IMR-90 (cell line): ENCODE results near the gene JPH4. TPM values are rescaled to one million over a fixed set of nuclear protein-coding genes. Genes with fewer than 3 reads are reported as not detected.

Experiments used
- ATAC-seq: fragments of 200-7000 bp; cut with Tn5 transposase; 2 replicates; pipeline ENCODE4 v1.9.1; 2020; ENCODE audit warnings: low read depth, mild to moderate bottlenecking, moderate library complexity
- BruUV-seq: library from RNA; stranded (reverse); fragments of 400-500 nt; replicated peaks from 2 replicates; lab custom pipeline; 2021; lab: Mats Ljungman, UMichigan
- CTCF ChIA-PET: fragments of 300-600 bp; formaldehyde crosslinking; extraction: SDS; loops from one replicate; lab custom pipeline; 2021; ENCODE audit warnings: antibody characterized with exemption; lab: Yijun Ruan, JAX
- POLR2A ChIA-PET: fragments of 300-600 bp; sonication (Branson Sonifier 250); formaldehyde crosslinking; loops from one replicate; lab custom pipeline; 2022; ENCODE audit warnings: antibody characterized with exemption; ENCODE audit not compliant: unreplicated experiment; lab: Charles Lee
- DNase-seq: peaks from one replicate; pipeline ENCODE4 v3.0.0; 2013
- H2AFZ ChIP-seq: replicated peaks from 2 replicates; pipeline ENCODE3; 2013; ENCODE audit warnings: low read length, mild to moderate bottlenecking; ENCODE audit not compliant: poor library complexity
- H2AK5ac ChIP-seq: 2 replicates; pipeline ENCODE4 v1.6.1; 2013; ENCODE audit warnings: low read depth, low read length, inconsistent platforms
- H2AK9ac ChIP-seq: replicated peaks from 2 replicates; pipeline ENCODE3; 2013; ENCODE audit warnings: mild to moderate bottlenecking, low read depth, low read length, moderate library complexity; ENCODE audit not compliant: poor library complexity
- H2BK120ac ChIP-seq: 2 replicates; pipeline ENCODE4 v1.6.1; 2013; ENCODE audit warnings: low read depth, low read length, inconsistent platforms
- H2BK15ac ChIP-seq: 3 replicates; pipeline ENCODE4 v1.6.1; 2013; ENCODE audit warnings: low read depth, low read length, inconsistent platforms
- H2BK20ac ChIP-seq: 2 replicates; pipeline ENCODE4 v1.6.1; 2013; ENCODE audit warnings: low read depth, mild to moderate bottlenecking, inconsistent platforms, low read length, moderate library complexity
- H2BK5ac ChIP-seq: 2 replicates; pipeline ENCODE4 v1.6.1; 2013; ENCODE audit warnings: mild to moderate bottlenecking, low read depth, low read length, inconsistent platforms; ENCODE audit not compliant: poor library complexity, severe bottlenecking
- H3K14ac ChIP-seq: replicated peaks from 2 replicates; pipeline ENCODE4 v1.6.1; 2013; ENCODE audit warnings: low read depth, low read length, inconsistent platforms
- H3K18ac ChIP-seq: 2 replicates; pipeline ENCODE4 v1.6.1; 2013; ENCODE audit warnings: low read depth, low read length, control low read depth
- H3K23ac ChIP-seq: 2 replicates; pipeline ENCODE4 v1.6.1; 2013; ENCODE audit warnings: low read depth, low read length, inconsistent platforms
- H3K27ac ChIP-seq: 2 replicates; pipeline ENCODE4 v1.5.1; 2013; ENCODE audit warnings: mild to moderate bottlenecking, control low read depth, low read length; ENCODE audit not compliant: insufficient read depth
- H3K27me3 ChIP-seq: 2 replicates; pipeline ENCODE4 v1.6.1; 2013; ENCODE audit warnings: low read length; ENCODE audit not compliant: control insufficient read depth, insufficient read depth
- H3K36me3 ChIP-seq: 2 replicates; pipeline ENCODE4 v1.6.1; 2013; ENCODE audit warnings: low read length, mixed read lengths; ENCODE audit not compliant: control insufficient read depth, insufficient read depth
- H3K4ac ChIP-seq: 2 replicates; pipeline ENCODE4 v1.6.1; 2013; ENCODE audit warnings: low read depth, low read length, inconsistent platforms
- H3K4me1 ChIP-seq: 2 replicates; pipeline ENCODE4 v1.6.1; 2013; ENCODE audit warnings: low read length, mixed read lengths; ENCODE audit not compliant: control insufficient read depth, insufficient read depth
- H3K4me2 ChIP-seq: 2 replicates; pipeline ENCODE4 v1.6.1; 2013; ENCODE audit warnings: low read depth, mild to moderate bottlenecking, control low read depth, low read length, moderate library complexity
- H3K4me3 ChIP-seq: 2 replicates; pipeline ENCODE4 v1.5.1; 2013; ENCODE audit warnings: low read depth, mild to moderate bottlenecking, control low read depth, low read length, moderate library complexity; ENCODE audit not compliant: insufficient read depth
- H3K56ac ChIP-seq: 2 replicates; pipeline ENCODE4 v1.6.1; 2013; ENCODE audit warnings: low read length, inconsistent platforms; ENCODE audit not compliant: insufficient read depth; ENCODE audit errors: extremely low read depth
- H3K79me1 ChIP-seq, 2 experiments: 2 replicates each; pipeline ENCODE4 v1.6.1; 2013; ENCODE audit warnings: low read length in 2 of 2, inconsistent platforms in 1 of 2, low read depth in 1 of 2
- H3K9ac ChIP-seq: 2 replicates; pipeline ENCODE4 v1.6.1; 2013; ENCODE audit warnings: low read depth, low read length, control low read depth
- H3K9me1 ChIP-seq: 2 replicates; pipeline ENCODE4 v1.6.1; 2013; ENCODE audit warnings: low read length, inconsistent platforms; ENCODE audit not compliant: insufficient read depth
- H3K9me3 ChIP-seq: 2 replicates; pipeline ENCODE4 v1.6.1; 2013; ENCODE audit warnings: low read length; ENCODE audit not compliant: control insufficient read depth, insufficient read depth
- H4K20me1 ChIP-seq: 2 replicates; pipeline ENCODE4 v1.6.1; 2013; ENCODE audit warnings: low read length, inconsistent platforms; ENCODE audit not compliant: insufficient read depth
- H4K5ac ChIP-seq: 2 replicates; pipeline ENCODE4 v1.6.1; 2013; ENCODE audit warnings: mild to moderate bottlenecking, low read depth, low read length, control low read depth
- H4K8ac ChIP-seq, 2 experiments: 2 replicates each; pipeline ENCODE4 v1.6.1; 2013; ENCODE audit warnings: low read depth in 2 of 2, low read length in 2 of 2, control low read depth in 1 of 2, inconsistent platforms in 1 of 2
- H4K91ac ChIP-seq: 2 replicates; pipeline ENCODE4 v1.6.1; 2013; ENCODE audit warnings: low read depth, low read length, inconsistent platforms; ENCODE audit not compliant: insufficient read depth
- BHLHE40 ChIP-seq: fragments of 150-350 bp; IDR thresholded peaks from 2 replicates; pipeline ENCODE4 v1.6.1; 2016; ENCODE audit warnings: mild to moderate bottlenecking, low read depth, low read length
- CEBPB ChIP-seq: IDR thresholded peaks from 2 replicates; pipeline ENCODE4 v1.6.1; 2012; ENCODE audit warnings: low read depth, low read length, improper control_type of control experiment
- CHD1 ChIP-seq: IDR thresholded peaks from 2 replicates; pipeline ENCODE4 v1.6.1; 2012; ENCODE audit warnings: low read depth, low read length, improper control_type of control experiment
- FOS ChIP-seq: fragments of 150-350 bp; IDR thresholded peaks from 2 replicates; pipeline ENCODE4 v1.6.1; 2016; ENCODE audit warnings: low read depth, low read length
- MAFK ChIP-seq: IDR thresholded peaks from 2 replicates; pipeline ENCODE4 v1.6.1; 2012; ENCODE audit warnings: low read depth, low read length, improper control_type of control experiment
- MAZ ChIP-seq: IDR thresholded peaks from 2 replicates; pipeline ENCODE4 v1.6.1; 2012; ENCODE audit warnings: low read depth, mild to moderate bottlenecking, low read length, improper control_type of control experiment, moderate library complexity, borderline replicate concordance
- MXI1 ChIP-seq: IDR thresholded peaks from 2 replicates; pipeline ENCODE4 v1.6.1; 2012; ENCODE audit warnings: low read depth, mild to moderate bottlenecking, low read length, moderate library complexity, borderline replicate concordance
- NFE2L2 ChIP-seq: fragments of 150-350 bp; IDR thresholded peaks from 2 replicates; pipeline ENCODE4 v1.6.1; 2016; ENCODE audit warnings: low read depth, mild to moderate bottlenecking, low read length
- POLR2A ChIP-seq: IDR thresholded peaks from 2 replicates; pipeline ENCODE4 v1.6.1; 2012; ENCODE audit warnings: mild to moderate bottlenecking, low read depth, low read length
- RAD21 ChIP-seq: IDR thresholded peaks from 2 replicates; pipeline ENCODE4 v1.6.1; 2012; ENCODE audit warnings: low read length, improper control_type of control experiment
- RCOR1 ChIP-seq: IDR thresholded peaks from 2 replicates; pipeline ENCODE4 v1.6.1; 2012; ENCODE audit warnings: mild to moderate bottlenecking, low read length, improper control_type of control experiment; ENCODE audit not compliant: insufficient replicate concordance
- RFX5 ChIP-seq: IDR thresholded peaks from 2 replicates; pipeline ENCODE4 v1.8.0; 2012; ENCODE audit warnings: low read depth, mild to moderate bottlenecking, low read length, moderate library complexity
- SMC3 ChIP-seq: fragments of 150-350 bp; IDR thresholded peaks from 2 replicates; pipeline ENCODE4 v1.6.1; 2016; ENCODE audit warnings: low read depth, mild to moderate bottlenecking, antibody characterized with exemption, low read length, moderate library complexity
- WGBS, 2 experiments: methylation state at CpG; one replicate each; pipeline versions ENCODE4 v1.1.5 to v1.1.7; 2013; ENCODE audit warnings: missing lambda C conversion rate in 2 of 2; ENCODE audit not compliant: insufficient read length in 1 of 2; ENCODE audit errors: extremely low coverage in 2 of 2; 5-methylcytosine and 5-hydroxymethylcytosine counted together
- dilution Hi-C: fragments of 300-500 bp; cut with HindIII; formaldehyde crosslinking; loops from one replicate; pipeline ENCODE4 v1.14.3; 2018; ENCODE audit warnings: low sequenced_read_pairs; ENCODE audit not compliant: unreplicated experiment
- in situ Hi-C: fragments of 300-500 bp; cut with MboI; formaldehyde crosslinking; loops from 3 replicates; pipeline ENCODE4 v1.14.3; 2019; ENCODE audit warnings: low sequenced_read_pairs, inconsistent platforms, mixed read lengths
- intact Hi-C: fragments of 100-400 bp; cut with micrococcal nuclease; formaldehyde crosslinking; loops from 2 replicates; pipeline ENCODE4 v1.10.0; 2022
- polyA plus RNA-seq, 3 experiments: library from polyadenylated mRNA; depleted of rRNA; stranded (reverse); fragments of >200 nt; gene quantifications; 2 replicates each; pipeline ENCODE4 v1.2.3, GENCODE V29; 2012; ENCODE audit warnings: low replicate concordance in 1 of 3
- total RNA-seq: library from RNA; depleted of rRNA; stranded (reverse); fragments of >200 nt; gene quantifications from 2 replicates; pipeline ENCODE4 v1.2.3, GENCODE V29; 2012
- TF ChIP-seq, protein P1 (sequence below): conservative IDR thresholded peaks from 2 replicates; pipeline ENCODE4 v1.5.1; 2012; ENCODE audit warnings: mild to moderate bottlenecking, low read depth, low read length, improper control_type of control experiment
- TF ChIP-seq, protein P2 (sequence below): fragments of 150-350 bp; IDR thresholded peaks from 2 replicates; pipeline ENCODE4 v1.6.1; 2016; ENCODE audit warnings: low read depth, mild to moderate bottlenecking, low read length, moderate library complexity, borderline replicate concordance
- TF ChIP-seq, protein P3 (sequence below): fragments of 150-350 bp; IDR thresholded peaks from 2 replicates; pipeline ENCODE4 v1.6.1; 2017; ENCODE audit warnings: mild to moderate bottlenecking, antibody characterized with exemption, low read length, low read depth

The JPH4 gene
- total and polyA plus RNA-seq, 2 of the 4 experiments (the other 2 are of a cell fraction) = not detected

- Histone ChIP-seq H2BK15ac (no peak overlapping the region), H4K5ac (no peak overlapping the region), H3K23ac (no peak overlapping the region), H2AK5ac (no peak overlapping the region), H2AK9ac (no peak overlapping the region), H2BK120ac (no peak overlapping the region), H4K8ac (no peak overlapping the region), H3K4me3 (no peak overlapping the region), H2AFZ (no peak overlapping the region), H2BK20ac (no peak overlapping the region), H2BK5ac (no peak overlapping the region), H3K4me1 (no peaks in the 10 kb centered on the region), H3K79me1 (no peaks in the 10 kb centered on the region), H3K27ac (no peak overlapping the region), H3K9me3 (no peaks in the 10 kb centered on the region), H4K20me1 (no peaks in the 10 kb centered on the region), H3K14ac (no peak overlapping the region), H3K27me3 (peaks cover 5% of the 10 kb centered on the region), H3K4me2 (no peak overlapping the region), H3K18ac (no peak overlapping the region), H3K36me3 (no peaks in the 10 kb centered on the region), H3K56ac (no peak overlapping the region), H4K91ac (no peak overlapping the region), H3K4ac (no peak overlapping the region), H3K9me1 (no peaks in the 10 kb centered on the region), H3K9ac (no peak overlapping the region)
- DNase-seq (no peak), ATAC-seq (no peak)
- no TSS peak for BruUV-seq
- in situ Hi-C loops (no loop called here), intact Hi-C loops (no loop called here), dilution Hi-C loops (no loop called here)
- POLR2A ChIA-PET = no interaction called here
- CTCF ChIA-PET = no interaction called here
- no CpG with 5 or more reads among the region's 1 CpG for WGBS, 2 experiments
- TF ChIP-seq MXI1 (no peak), MAZ (no peak), CHD1 (no peak), MAFK (no peak), POLR2A (no peak), RFX5 (no peak), NFE2L2 (no peak), RAD21 (no peak), BHLHE40 (no peak), RCOR1 (no peak), CEBPB (no peak), FOS (no peak), SMC3 (no peak)
- TF ChIP-seq, protein P1, sequence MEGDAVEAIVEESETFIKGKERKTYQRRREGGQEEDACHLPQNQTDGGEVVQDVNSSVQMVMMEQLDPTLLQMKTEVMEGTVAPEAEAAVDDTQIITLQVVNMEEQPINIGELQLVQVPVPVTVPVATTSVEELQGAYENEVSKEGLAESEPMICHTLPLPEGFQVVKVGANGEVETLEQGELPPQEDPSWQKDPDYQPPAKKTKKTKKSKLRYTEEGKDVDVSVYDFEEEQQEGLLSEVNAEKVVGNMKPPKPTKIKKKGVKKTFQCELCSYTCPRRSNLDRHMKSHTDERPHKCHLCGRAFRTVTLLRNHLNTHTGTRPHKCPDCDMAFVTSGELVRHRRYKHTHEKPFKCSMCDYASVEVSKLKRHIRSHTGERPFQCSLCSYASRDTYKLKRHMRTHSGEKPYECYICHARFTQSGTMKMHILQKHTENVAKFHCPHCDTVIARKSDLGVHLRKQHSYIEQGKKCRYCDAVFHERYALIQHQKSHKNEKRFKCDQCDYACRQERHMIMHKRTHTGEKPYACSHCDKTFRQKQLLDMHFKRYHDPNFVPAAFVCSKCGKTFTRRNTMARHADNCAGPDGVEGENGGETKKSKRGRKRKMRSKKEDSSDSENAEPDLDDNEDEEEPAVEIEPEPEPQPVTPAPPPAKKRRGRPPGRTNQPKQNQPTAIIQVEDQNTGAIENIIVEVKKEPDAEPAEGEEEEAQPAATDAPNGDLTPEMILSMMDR = no peak
- TF ChIP-seq, protein P2, sequence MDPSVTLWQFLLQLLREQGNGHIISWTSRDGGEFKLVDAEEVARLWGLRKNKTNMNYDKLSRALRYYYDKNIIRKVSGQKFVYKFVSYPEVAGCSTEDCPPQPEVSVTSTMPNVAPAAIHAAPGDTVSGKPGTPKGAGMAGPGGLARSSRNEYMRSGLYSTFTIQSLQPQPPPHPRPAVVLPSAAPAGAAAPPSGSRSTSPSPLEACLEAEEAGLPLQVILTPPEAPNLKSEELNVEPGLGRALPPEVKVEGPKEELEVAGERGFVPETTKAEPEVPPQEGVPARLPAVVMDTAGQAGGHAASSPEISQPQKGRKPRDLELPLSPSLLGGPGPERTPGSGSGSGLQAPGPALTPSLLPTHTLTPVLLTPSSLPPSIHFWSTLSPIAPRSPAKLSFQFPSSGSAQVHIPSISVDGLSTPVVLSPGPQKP = no peak
- TF ChIP-seq, protein P3, sequence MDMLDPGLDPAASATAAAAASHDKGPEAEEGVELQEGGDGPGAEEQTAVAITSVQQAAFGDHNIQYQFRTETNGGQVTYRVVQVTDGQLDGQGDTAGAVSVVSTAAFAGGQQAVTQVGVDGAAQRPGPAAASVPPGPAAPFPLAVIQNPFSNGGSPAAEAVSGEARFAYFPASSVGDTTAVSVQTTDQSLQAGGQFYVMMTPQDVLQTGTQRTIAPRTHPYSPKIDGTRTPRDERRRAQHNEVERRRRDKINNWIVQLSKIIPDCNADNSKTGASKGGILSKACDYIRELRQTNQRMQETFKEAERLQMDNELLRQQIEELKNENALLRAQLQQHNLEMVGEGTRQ = no peak
Measured at GRCh38 chr14:23608454-23608853, 29.9 kb upstream of the JPH4 start.
